DND-41 (cell line): ENCODE results near the gene SMOC2.

Source experiments
- EZH2 ChIP-seq: IDR thresholded peaks from 3 replicates; pipeline ENCODE4 v1.6.1; 2012; ENCODE audit warnings: borderline replicate concordance, low read depth, mild to moderate bottlenecking, moderate library complexity, low read length, inconsistent platforms; ENCODE audit not compliant: severe bottlenecking
- TF ChIP-seq, protein P1 (sequence below): IDR thresholded peaks from 2 replicates; pipeline ENCODE4 v1.5.1; 2012; ENCODE audit warnings: borderline replicate concordance, low read length, moderate library complexity, mild to moderate bottlenecking; ENCODE audit not compliant: poor library complexity, severe bottlenecking; ENCODE audit errors: extremely low read depth

DNA sequence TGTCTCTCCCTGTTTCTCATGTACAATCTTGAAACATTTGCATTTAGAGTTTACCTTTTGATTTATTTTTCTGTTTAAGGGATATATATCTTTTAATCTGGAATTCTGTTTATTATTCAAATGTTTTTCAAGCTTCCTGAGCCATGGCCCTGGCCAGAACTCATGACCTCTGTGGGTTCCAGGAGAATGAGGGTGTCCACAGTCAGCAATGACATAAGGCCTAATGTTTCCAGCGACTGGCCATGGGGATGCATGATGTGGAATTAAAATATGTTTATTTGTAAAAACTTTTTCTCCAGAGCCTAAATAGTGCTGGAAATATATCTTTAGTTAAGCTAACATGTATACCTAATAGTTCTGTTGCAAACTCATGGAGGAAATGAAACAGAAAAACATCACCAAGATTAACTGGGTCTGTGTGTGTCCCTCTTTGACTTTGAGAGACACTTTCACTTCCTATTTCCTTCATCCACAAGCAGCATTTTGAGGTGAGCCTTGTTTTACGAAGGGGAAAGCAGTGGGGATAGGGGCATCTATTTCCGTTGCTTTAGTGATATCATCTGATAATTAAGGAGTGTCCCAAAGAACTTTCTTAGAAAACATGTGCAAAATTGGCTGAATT lies 87.6 kb downstream of the SMOC2 start:
- TF ChIP-seq, protein P1, sequence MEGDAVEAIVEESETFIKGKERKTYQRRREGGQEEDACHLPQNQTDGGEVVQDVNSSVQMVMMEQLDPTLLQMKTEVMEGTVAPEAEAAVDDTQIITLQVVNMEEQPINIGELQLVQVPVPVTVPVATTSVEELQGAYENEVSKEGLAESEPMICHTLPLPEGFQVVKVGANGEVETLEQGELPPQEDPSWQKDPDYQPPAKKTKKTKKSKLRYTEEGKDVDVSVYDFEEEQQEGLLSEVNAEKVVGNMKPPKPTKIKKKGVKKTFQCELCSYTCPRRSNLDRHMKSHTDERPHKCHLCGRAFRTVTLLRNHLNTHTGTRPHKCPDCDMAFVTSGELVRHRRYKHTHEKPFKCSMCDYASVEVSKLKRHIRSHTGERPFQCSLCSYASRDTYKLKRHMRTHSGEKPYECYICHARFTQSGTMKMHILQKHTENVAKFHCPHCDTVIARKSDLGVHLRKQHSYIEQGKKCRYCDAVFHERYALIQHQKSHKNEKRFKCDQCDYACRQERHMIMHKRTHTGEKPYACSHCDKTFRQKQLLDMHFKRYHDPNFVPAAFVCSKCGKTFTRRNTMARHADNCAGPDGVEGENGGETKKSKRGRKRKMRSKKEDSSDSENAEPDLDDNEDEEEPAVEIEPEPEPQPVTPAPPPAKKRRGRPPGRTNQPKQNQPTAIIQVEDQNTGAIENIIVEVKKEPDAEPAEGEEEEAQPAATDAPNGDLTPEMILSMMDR = no peak
- TF ChIP-seq EZH2 = no peak
